HepG2 (cell line): ENCODE results near the gene ITPRIP. TPM values are rescaled to one million over a fixed set of nuclear protein-coding genes. Genes with fewer than 3 reads are reported as not detected.

Experiments used
- CENPX ChIP-seq: sonication (generic); formaldehyde crosslinking; IDR thresholded peaks from 2 replicates; pipeline ENCODE4 v1.9.0; 2021; ENCODE audit warnings: mild to moderate bottlenecking, missing genetic modification reagents, moderate library complexity
- CHCHD3 ChIP-seq: sonication (generic); formaldehyde crosslinking; IDR thresholded peaks from 2 replicates; pipeline ENCODE4 v1.8.0; 2022; ENCODE audit warnings: mild to moderate bottlenecking, missing genetic modification reagents, moderate library complexity
- ELF1 ChIP-seq: sonication (generic); formaldehyde crosslinking; IDR thresholded peaks from 2 replicates; pipeline ENCODE4 v1.4.0; 2020; ENCODE audit warnings: missing genetic modification reagents
- ELF4 ChIP-seq: sonication (generic); formaldehyde crosslinking; IDR thresholded peaks from 2 replicates; pipeline ENCODE4 v1.5.0; 2020; ENCODE audit warnings: missing genetic modification reagents, mild to moderate bottlenecking, moderate library complexity, borderline replicate concordance
- EP300 ChIP-seq, 3 experiments: sonication (generic) in 1 of 3; formaldehyde crosslinking in 1 of 3; IDR thresholded peaks; 2 replicates each; pipeline versions ENCODE4 v1.5.1 to v1.6.1; 2011 to 2020; ENCODE audit warnings: low read depth in 2 of 3, low read length in 2 of 3, borderline replicate concordance in 1 of 3, improper control_type of control experiment in 1 of 3, mild to moderate bottlenecking in 1 of 3, missing genetic modification reagents in 1 of 3, moderate library complexity in 1 of 3
- FIP1L1 ChIP-seq: fragments of 200-400 bp; formaldehyde crosslinking; IDR thresholded peaks from 2 replicates; pipeline ENCODE4 v1.6.1; 2018; ENCODE audit warnings: low read depth, mild to moderate bottlenecking, low read length, moderate library complexity, borderline replicate concordance; ENCODE audit not compliant: insufficient read depth
- HOXA7 ChIP-seq: sonication (generic); formaldehyde crosslinking; IDR thresholded peaks from 2 replicates; pipeline ENCODE4 v1.8.1; 2022; ENCODE audit warnings: mild to moderate bottlenecking, missing genetic modification reagents, moderate library complexity
- KAT2B ChIP-seq: fragments of 150-350 bp; IDR thresholded peaks from 2 replicates; pipeline ENCODE4 v1.6.1; 2014; ENCODE audit warnings: low read depth, low read length, borderline replicate concordance
- KDM2A ChIP-seq: sonication (generic); formaldehyde crosslinking; IDR thresholded peaks from 2 replicates; pipeline ENCODE4 v1.4.0; 2020; ENCODE audit warnings: low read depth, missing genetic modification reagents, borderline replicate concordance
- NKX3-1 ChIP-seq: sonication (generic); formaldehyde crosslinking; IDR thresholded peaks from 2 replicates; pipeline ENCODE4 v1.5.0; 2020; ENCODE audit warnings: missing genetic modification reagents
- NR1H2 ChIP-seq: sonication (generic); formaldehyde crosslinking; IDR thresholded peaks from 2 replicates; pipeline ENCODE4 v1.8.1; 2022; ENCODE audit warnings: low read depth, missing genetic modification reagents, borderline replicate concordance
- SETDB1 ChIP-seq: sonication (generic); formaldehyde crosslinking; IDR thresholded peaks from 2 replicates; pipeline ENCODE4 v1.5.1; 2020; ENCODE audit warnings: missing genetic modification reagents, mild to moderate bottlenecking, borderline replicate concordance
- SP5 ChIP-seq: IDR thresholded peaks from 2 replicates; pipeline ENCODE4 v1.6.1; 2016; ENCODE audit warnings: low read depth, borderline replicate concordance
- STAT6 ChIP-seq: sonication (generic); formaldehyde crosslinking; IDR thresholded peaks from 2 replicates; pipeline ENCODE4 v1.4.0; 2020; ENCODE audit warnings: missing genetic modification reagents, mild to moderate bottlenecking, borderline replicate concordance
- ZNF224 ChIP-seq: sonication (generic); formaldehyde crosslinking; IDR thresholded peaks from 2 replicates; pipeline ENCODE4 v1.5.0; 2020; ENCODE audit warnings: mild to moderate bottlenecking, missing genetic modification reagents
- ZNF460 ChIP-seq: sonication (generic); formaldehyde crosslinking; IDR thresholded peaks from 2 replicates; pipeline ENCODE4 v1.5.1; 2020; ENCODE audit warnings: missing genetic modification reagents, mild to moderate bottlenecking, borderline replicate concordance
- ZNF619 ChIP-seq: sonication (generic); formaldehyde crosslinking; IDR thresholded peaks from 2 replicates; pipeline ENCODE4 v1.4.0; 2020; ENCODE audit warnings: mild to moderate bottlenecking, missing genetic modification reagents
- ZNF75D ChIP-seq: sonication (generic); formaldehyde crosslinking; IDR thresholded peaks from 2 replicates; pipeline ENCODE4 v1.8.1; 2023; ENCODE audit warnings: missing genetic modification reagents, mild to moderate bottlenecking, borderline replicate concordance
- polyA plus RNA-seq, 8 experiments: library from polyadenylated mRNA; depleted of rRNA in 3 of 8; stranded (reverse) in 7 of 8; unstranded in 1 of 8; fragments of >200 nt; fragmentation: Illumina TruSeq in 4 of 8; extraction: Trizol in 4 of 8; gene quantifications; 2 replicates each; pipeline versions ENCODE4 v1.2.1 to v1.2.3, GENCODE V29; 2011 to 2016; ENCODE audit warnings: low read depth in 4 of 8, missing spikeins in 1 of 8, mixed read lengths in 1 of 8; ENCODE audit not compliant: insufficient read depth in 1 of 8
- total RNA-seq, 5 experiments: library from RNA; depleted of rRNA; stranded (reverse); fragments of >200 nt; fragmentation: Illumina TruSeq; extraction: Trizol; gene quantifications; 2 replicates each; pipeline ENCODE4 v1.2.3, GENCODE V29; 2016; ENCODE audit warnings: low read depth in 1 of 5
- TF ChIP-seq, protein P1 (sequence below): sonication (generic); formaldehyde crosslinking; IDR thresholded peaks from 2 replicates; pipeline ENCODE4 v1.8.0; 2022; ENCODE audit warnings: missing genetic modification reagents, mild to moderate bottlenecking, moderate library complexity, borderline replicate concordance
- TF ChIP-seq, protein P2 (sequence below): sonication (generic); formaldehyde crosslinking; IDR thresholded peaks from 2 replicates; pipeline ENCODE4 v1.5.0; 2020; ENCODE audit warnings: missing genetic modification reagents
- TF ChIP-seq, protein P3 (sequence below): sonication (generic); formaldehyde crosslinking; IDR thresholded peaks from 2 replicates; pipeline ENCODE4 v1.5.1; 2020; ENCODE audit warnings: mild to moderate bottlenecking, missing genetic modification reagents, moderate library complexity

Gene ITPRIP
- total and polyA plus RNA-seq, 2 of the 13 experiments (the other 11 are each of a cell fraction or from before 2014, with no cell fraction given) = 1.00 to 2.8 TPM

DNA sequence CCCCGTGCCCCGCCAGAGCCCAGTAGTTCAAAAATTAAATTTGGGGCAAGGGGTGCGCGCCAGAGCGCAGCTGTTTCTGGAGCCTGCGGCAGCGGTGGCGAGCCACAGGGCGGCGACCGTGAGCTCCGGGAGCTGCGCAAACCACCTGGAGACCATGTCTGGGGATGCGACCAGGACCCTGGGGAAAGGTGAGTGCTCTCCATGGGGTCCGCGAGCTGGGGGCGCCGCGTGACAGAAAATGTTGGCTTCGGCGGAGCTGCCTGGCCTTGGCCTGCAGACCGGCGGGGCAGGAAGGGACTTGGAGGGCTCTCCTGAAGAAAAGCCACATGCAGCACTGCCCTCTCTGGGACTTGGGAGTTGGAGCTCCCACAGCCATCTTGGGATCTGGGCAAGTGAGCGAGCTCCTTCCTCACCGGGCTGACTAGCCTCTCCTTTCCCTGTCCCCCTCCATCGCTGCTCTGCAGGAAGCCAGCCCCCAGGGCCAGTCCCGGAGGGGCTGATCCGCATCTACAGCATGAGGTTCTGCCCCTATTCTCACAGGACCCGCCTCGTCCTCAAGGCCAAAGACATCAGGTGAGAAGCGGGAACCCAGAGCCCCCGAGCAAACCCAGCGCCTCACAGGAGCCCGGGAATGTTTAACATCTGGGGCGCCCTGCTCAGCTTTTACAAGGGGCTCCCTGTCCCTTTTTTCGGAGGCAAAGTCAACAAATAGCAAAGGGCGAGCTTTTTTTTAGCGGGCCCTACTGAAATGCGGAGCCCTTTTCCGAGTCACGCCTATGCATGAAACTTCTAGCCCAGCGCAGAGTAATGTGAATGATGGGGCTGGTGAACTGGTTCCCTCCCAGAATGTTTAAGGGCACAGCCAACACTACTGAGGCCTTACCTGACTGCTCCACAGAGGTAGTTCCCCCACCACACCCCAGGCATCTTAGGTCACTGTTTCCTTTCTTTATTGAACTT lies 63.2 kb downstream of the ITPRIP start (continued):
- TF ChIP-seq, protein P1, sequence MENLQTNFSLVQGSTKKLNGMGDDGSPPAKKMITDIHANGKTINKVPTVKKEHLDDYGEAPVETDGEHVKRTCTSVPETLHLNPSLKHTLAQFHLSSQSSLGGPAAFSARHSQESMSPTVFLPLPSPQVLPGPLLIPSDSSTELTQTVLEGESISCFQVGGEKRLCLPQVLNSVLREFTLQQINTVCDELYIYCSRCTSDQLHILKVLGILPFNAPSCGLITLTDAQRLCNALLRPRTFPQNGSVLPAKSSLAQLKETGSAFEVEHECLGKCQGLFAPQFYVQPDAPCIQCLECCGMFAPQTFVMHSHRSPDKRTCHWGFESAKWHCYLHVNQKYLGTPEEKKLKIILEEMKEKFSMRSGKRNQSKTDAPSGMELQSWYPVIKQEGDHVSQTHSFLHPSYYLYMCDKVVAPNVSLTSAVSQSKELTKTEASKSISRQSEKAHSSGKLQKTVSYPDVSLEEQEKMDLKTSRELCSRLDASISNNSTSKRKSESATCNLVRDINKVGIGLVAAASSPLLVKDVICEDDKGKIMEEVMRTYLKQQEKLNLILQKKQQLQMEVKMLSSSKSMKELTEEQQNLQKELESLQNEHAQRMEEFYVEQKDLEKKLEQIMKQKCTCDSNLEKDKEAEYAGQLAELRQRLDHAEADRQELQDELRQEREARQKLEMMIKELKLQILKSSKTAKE (CRISPR knock-in tag) = no peak
- TF ChIP-seq KAT2B (no peak), CHCHD3 (CRISPR knock-in tag) (no peak), ELF4 (no peak), CENPX (CRISPR knock-in tag) (no peak), HOXA7 (CRISPR knock-in tag) (no peak), SP5 (CRISPR knock-in tag) (no peak), EP300 (IDR thresholded peaks at IDR 0.05; ENCODE audit: low read depth in 2 of 2, low read length in 2 of 2) (no peak), EP300 (CRISPR knock-in tag; IDR thresholded peaks at IDR 0.05; ENCODE audit: borderline replicate concordance) (no peak), ZNF75D (no peak), ELF1 (no peak), STAT6 (CRISPR knock-in tag) (no peak), ZNF460 (CRISPR knock-in tag) (no peak; the same call in 1 of the 2 replicates), ZNF619 (CRISPR knock-in tag) (no peak), SETDB1 (no peak), NKX3-1 (CRISPR knock-in tag) (no peak), ZNF224 (no peak; the same call in 1 of the 2 replicates), FIP1L1 (no peak), KDM2A (CRISPR knock-in tag) (peak; percentile 83), NR1H2 (no peak)
- TF ChIP-seq, protein P2, sequence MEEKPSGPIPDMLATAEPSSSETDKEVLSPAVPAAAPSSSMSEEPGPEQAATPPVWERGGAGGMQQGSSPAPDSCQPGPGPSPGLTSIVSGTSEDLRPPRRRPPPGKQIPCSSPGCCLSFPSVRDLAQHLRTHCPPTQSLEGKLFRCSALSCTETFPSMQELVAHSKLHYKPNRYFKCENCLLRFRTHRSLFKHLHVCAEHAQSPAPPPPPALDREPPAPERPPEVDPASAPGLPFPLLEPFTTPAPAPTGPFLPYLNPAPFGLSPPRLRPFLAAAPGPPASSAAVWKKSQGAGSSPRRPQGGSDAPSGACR (CRISPR knock-in tag) = no peak
- TF ChIP-seq, protein P3, sequence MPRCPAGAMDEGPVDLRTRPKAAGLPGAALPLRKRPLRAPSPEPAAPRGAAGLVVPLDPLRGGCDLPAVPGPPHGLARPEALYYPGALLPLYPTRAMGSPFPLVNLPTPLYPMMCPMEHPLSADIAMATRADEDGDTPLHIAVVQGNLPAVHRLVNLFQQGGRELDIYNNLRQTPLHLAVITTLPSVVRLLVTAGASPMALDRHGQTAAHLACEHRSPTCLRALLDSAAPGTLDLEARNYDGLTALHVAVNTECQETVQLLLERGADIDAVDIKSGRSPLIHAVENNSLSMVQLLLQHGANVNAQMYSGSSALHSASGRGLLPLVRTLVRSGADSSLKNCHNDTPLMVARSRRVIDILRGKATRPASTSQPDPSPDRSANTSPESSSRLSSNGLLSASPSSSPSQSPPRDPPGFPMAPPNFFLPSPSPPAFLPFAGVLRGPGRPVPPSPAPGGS (CRISPR knock-in tag) = no peak
